ENCODE results near the gene PRMT2.
A peak's percentile ranks its signal among the peaks of the same experiment; 100 is the strongest.

PRMT2 gene

DNA sequence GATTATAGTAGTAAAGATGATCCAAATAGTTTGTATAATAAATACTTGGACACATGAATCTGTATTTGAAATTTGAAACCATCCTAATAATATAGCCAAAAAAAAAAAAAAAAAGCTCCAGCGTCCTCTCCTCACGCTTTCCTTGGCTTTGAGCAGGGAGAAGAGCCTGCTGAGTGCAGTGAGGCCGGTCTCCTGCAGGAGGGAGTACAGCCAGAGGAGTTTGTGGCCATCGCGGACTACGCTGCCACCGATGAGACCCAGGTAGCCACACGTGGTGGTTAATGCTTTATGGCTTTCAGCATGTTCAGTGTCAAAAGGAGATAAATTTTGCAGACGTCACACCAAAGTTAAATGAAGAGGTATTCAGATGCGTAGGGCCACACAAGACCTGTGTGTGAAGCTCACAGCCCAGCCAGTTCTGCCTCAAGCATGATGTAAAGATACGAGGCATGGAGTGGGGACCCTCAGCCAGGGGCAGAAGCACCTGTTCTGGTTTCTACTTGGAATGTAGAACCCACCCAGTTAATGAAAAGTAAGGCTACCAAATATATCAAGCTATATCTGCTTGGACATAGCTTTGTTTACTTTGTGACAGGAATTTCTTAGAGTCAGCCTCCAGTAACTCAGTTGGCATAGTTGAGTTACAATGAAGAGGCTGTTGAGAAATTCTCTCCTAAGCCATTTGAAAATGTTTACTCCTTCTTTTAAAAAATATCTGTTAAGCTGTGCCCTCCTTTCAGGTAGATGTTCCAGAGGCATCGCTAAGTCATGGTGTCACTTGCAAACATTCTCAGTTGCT lies 8.1 kb downstream of the PRMT2 start:
- DNase-seq (ENCODE audit: low read depth), result no peak

DNA sequence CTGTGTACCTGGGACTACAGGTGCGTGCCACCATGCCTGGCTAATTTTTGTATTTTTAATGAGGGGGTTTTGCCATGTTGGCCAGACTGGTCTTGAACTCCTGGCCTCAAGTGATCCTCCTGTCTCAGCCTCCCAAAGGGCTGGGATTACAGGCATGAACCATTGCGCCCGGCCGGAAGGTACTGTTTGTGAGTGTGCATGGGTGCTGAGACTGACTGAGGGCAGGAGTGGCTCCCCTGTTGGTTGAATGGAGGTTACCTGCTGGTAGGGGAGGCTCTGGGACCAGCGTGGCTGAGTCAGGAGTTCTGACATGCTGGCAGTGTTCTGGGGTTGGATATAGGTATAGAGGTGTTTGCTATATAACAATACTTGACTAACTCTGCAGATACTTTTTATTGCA lies 10.4 kb downstream of the PRMT2 start:
- no peak for DNase-seq (ENCODE audit: low read depth)

DNA sequence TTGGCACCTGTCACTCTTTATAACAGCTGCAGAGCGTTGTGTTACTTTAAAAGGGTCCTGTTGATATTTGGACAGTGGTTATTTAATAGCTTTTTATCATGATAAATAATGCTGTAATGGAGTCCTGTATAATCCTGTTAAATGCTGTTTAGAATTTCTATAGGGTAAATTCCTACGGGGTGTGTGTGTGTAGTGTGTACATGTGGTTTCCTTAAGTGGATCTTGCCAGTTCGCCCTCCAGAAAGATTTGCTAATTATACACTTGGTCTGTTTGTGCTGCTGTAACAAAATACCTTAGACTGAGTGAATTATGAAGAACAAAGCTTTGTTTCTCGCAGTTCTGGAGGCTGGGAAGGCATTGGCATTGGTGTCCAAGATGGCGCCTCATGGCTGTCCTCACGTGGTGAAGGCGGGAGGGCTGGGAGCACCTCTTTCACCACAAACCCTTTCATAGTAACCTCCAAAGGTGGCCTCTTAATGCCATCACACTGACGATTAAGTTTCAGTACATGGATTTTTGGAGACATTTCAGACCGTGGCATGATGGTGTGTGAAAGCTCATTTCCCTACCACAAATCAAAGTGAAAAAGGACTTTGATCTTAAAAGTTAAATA lies 11.2 kb downstream of the PRMT2 start:
- no peak for DNase-seq (ENCODE audit: low read depth)

- no peak for DNase-seq (ENCODE audit: low read depth)
Measured at GRCh38 chr21:46648539-46648938, 13.1 kb downstream of the PRMT2 start.

GRCh38 chr21:46649356-46649755 lies 13.9 kb downstream of the PRMT2 start:
- DNase-seq (ENCODE audit: low read depth), result no peak

DNA sequence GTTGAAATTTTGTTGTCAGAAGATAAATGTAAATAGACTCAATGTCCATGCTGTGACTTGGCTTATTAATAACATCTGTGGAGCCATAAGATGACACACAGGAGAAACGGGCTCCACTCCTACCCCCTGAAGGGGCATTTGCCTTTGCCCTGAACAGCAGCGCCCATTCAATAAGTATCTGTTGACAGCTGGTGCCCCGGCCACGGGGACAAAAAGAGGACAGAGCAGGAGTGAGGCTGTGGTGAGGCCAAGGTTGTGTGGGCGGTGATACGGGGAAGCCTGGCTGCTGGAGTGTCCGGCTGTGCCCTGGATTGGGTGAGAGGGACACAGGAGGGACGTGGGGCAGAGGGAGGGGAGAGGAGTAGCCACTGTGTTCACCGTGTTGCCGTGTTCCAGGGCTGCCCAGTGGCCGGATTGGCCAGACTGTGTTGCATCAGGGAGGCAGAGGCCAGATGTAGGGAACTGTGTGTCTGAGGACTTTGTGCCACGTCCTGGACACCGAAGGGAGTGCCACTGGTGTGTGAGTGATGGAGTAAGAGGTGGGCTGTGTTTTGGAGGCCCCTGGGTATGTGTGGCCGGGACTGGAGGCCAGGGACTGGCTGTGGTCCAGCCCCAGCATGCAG lies 15.1 kb downstream of the PRMT2 start:
- DNase-seq (ENCODE audit: low read depth), result no peak

GRCh38 chr21:46651121-46651520 lies 15.6 kb downstream of the PRMT2 start:
- no peak for DNase-seq (ENCODE audit: low read depth)

DNA sequence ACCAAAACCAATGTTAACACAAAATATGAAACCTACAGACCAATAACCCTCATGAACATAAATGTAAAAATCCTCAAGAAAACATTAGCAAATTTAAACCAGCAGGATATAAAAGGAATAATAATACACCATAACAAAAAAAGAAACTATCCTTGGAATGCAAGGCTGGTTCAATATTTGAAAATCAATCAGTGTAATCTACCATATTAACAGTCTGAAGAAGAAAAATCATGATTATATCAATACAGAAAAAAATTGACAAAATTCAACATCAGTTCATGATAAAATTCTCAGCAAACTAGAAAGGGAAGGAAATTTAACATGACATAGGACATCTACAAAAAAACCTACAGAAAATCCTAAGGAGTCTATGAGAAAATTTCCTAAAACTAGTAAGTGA lies 19.8 kb downstream of the PRMT2 start:
- no peak for DNase-seq (ENCODE audit: low read depth)

GRCh38 chr21:46656820-46657219 lies 21.3 kb downstream of the PRMT2 start:
- DNase-seq (ENCODE audit: low read depth), result no peak

- DNase-seq (ENCODE audit: low read depth), result no peak
Measured at GRCh38 chr21:46660505-46660904, 25.0 kb downstream of the PRMT2 start.

DNA sequence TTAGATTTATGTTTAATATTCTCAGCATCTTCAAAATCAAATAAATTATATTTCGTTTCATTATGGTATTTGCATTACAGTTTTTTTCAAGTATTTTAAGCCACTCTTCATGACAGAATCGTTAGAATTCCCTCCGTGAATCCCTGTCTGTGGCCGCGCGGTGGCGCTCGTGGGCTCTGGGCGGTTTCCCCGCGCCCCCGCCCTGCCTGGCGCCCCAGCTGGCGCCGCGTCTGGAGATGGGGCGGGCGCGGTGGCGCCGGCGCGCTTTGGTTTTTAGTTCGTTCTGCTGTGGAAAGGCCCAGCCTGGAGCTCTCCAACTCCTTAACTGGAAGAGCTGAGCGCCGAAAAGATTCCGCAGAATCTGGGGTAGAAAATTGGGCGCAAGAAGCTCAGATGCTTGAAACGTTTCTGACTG lies 25.7 kb downstream of the PRMT2 start:
- peak; percentile 36 for DNase-seq (ENCODE audit: low read depth)

- no peak for DNase-seq (ENCODE audit: low read depth)
Measured at GRCh38 chr21:46661642-46662366, 26.3 kb downstream of the PRMT2 start.

GRCh38 chr21:46662367-46662654 lies 26.8 kb downstream of the PRMT2 start:
- no peak for DNase-seq (ENCODE audit: low read depth)

GRCh38 chr21:46662765-46663500 lies 27.5 kb downstream of the PRMT2 start:
- DNase-seq (ENCODE audit: low read depth), result no peak

GRCh38 chr21:46663754-46664153 lies 28.3 kb downstream of the PRMT2 start:
- no peak for DNase-seq (ENCODE audit: low read depth)

GRCh38 chr21:46664316-46664995 lies 29.0 kb downstream of the PRMT2 start:
- DNase-seq (ENCODE audit: low read depth), result no peak

- DNase-seq (ENCODE audit: low read depth), result no peak
Measured at GRCh38 chr21:46665566-46665965, 30.1 kb downstream of the PRMT2 start.

- no peak for DNase-seq (ENCODE audit: low read depth)
Measured at GRCh38 chr21:46666941-46667740, 31.7 kb downstream of the PRMT2 start.

DNA sequence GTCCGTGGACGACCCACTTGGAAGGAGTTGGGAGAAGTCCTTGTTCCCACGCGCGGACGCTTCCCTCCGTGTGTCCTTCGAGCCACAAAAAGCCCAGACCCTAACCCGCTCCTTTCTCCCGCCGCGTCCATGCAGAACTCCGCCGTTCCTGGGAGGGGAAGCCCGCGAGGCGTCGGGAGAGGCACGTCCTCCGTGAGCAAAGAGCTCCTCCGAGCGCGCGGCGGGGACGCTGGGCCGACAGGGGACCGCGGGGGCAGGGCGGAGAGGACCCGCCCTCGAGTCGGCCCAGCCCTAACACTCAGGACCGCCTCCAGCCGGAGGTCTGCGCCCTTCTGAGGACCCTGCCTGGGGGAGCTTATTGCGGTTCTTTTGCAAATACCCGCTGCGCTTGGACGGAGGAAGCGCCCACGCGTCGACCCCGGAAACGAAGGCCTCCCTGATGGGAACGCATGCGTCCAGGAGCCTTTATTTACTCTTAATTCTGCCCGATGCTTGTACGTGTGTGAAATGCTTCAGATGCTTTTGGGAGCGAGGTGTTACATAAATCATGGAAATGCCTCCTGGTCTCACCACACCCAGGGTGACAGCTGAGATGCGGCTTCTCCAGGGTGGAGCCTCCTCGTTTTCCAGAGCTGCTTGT lies 32.4 kb downstream of the PRMT2 start:
- DNase-seq (ENCODE audit: low read depth), result no peak

DNA sequence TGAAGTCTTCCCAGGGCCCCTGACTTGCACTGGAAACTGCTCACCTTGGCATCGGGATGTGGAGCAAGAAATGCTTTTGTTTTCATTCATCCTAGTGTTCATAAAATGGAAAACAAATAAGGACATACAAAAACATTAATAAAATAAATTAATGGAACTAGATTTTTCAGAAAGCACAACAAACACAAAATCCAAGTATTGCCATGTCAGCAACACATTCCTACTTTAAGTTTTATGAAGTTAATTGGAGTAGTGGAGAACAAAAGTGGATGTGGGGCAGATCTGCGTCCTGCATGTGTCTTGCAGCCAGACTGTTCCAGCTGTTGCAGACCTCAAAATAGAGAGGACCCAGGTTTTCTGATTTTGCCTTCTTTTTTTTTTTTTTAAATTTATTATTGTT lies 32.9 kb downstream of the PRMT2 start:
- DNase-seq (ENCODE audit: low read depth), result no peak

All from stimulated activated CD8-positive, alpha-beta memory T cell treated with anti-CD3 and anti-CD28 coated beads, Interleukin-12 subunit alpha, Interleukin-12 subunit beta, amount 100 ng/mL, for 4 hours (primary cell).